Smooth muscle cell (in vitro differentiated cells): ENCODE measurements around the gene DIO3. TPM values are rescaled to one million over a fixed set of nuclear protein-coding genes. Genes with fewer than 3 reads are reported as not detected.

Source experiments
- DNase-seq: peaks from one replicate; lab custom pipeline; 2025; ENCODE audit not compliant: unreplicated experiment; lab: John Stamatoyannopoulos, UW
- H2AFZ ChIP-seq: fragments of 200-600 bp; sonication (generic); 2 replicates; pipeline ENCODE4 v1.6.0; 2016; ENCODE audit warnings: antibody characterized with exemption, low read depth, mild to moderate bottlenecking
- H3F3A ChIP-seq: fragments of 200-600 bp; sonication (generic); 2 replicates; pipeline ENCODE4 v1.6.0; 2017; ENCODE audit warnings: antibody characterized with exemption, low read depth
- H3K27ac ChIP-seq: fragments of 200-600 bp; sonication (generic); 2 replicates; pipeline ENCODE4 v1.5.1; 2016; ENCODE audit warnings: low read depth, mild to moderate bottlenecking
- H3K27me3 ChIP-seq: fragments of 200-600 bp; sonication (generic); 2 replicates; pipeline ENCODE4 v1.6.1; 2016; ENCODE audit warnings: low read depth, mild to moderate bottlenecking
- H3K36me3 ChIP-seq: fragments of 200-600 bp; sonication (generic); 2 replicates; pipeline ENCODE4 v1.5.1; 2016; ENCODE audit warnings: low read depth
- H3K4me1 ChIP-seq: fragments of 200-600 bp; sonication (generic); 2 replicates; pipeline ENCODE4 v1.5.1; 2016; ENCODE audit warnings: low read depth
- H3K4me2 ChIP-seq: fragments of 200-600 bp; sonication (generic); 2 replicates; pipeline ENCODE4 v1.6.0; 2016; ENCODE audit warnings: mild to moderate bottlenecking
- H3K4me3 ChIP-seq: fragments of 200-600 bp; sonication (generic); 2 replicates; pipeline ENCODE4 v1.5.1; 2016; ENCODE audit warnings: mild to moderate bottlenecking
- H3K79me2 ChIP-seq: fragments of 200-600 bp; sonication (generic); 2 replicates; pipeline ENCODE4 v1.6.0; 2016; ENCODE audit warnings: low read depth, mild to moderate bottlenecking
- H3K9ac ChIP-seq: fragments of 200-600 bp; sonication (generic); 2 replicates; pipeline ENCODE4 v1.6.0; 2016; ENCODE audit warnings: low read depth
- H3K9me3 ChIP-seq: fragments of 200-600 bp; sonication (generic); replicated peaks from 2 replicates; pipeline ENCODE4 v1.5.1; 2016; ENCODE audit warnings: low read depth
- H4K20me1 ChIP-seq: fragments of 200-600 bp; sonication (generic); 2 replicates; pipeline ENCODE4 v1.6.0; 2016; ENCODE audit warnings: low read depth
- WGBS: methylation state at CpG from one replicate; pipeline ENCODE4 v1.1.7; 2016; ENCODE audit warnings: low lambda C conversion rate; 5-methylcytosine and 5-hydroxymethylcytosine counted together
- polyA plus RNA-seq: library from polyadenylated mRNA; unstranded; fragments of >200 nt; fragmentation: Nextera tagmentation; extraction: Ambion mirVana; gene quantifications from 2 replicates; pipeline ENCODE4 v1.2.1, GENCODE V29; 2016
- total RNA-seq: library from RNA; depleted of rRNA; stranded (reverse); fragments of >200 nt; gene quantifications from 2 replicates; pipeline ENCODE4 v1.2.3, GENCODE V29; 2014
- TF ChIP-seq, protein P1 (sequence below): fragments of 200-600 bp; sonication (generic); IDR thresholded peaks from 2 replicates; pipeline ENCODE4 v1.5.1; 2017; ENCODE audit warnings: borderline replicate concordance, mild to moderate bottlenecking, antibody characterized with exemption; ENCODE audit not compliant: insufficient read depth, poor library complexity, severe bottlenecking

The DIO3 gene
- total and polyA plus RNA-seq, 2 experiments from 2014 or later, result 21.0 to 36.5 TPM

DNA sequence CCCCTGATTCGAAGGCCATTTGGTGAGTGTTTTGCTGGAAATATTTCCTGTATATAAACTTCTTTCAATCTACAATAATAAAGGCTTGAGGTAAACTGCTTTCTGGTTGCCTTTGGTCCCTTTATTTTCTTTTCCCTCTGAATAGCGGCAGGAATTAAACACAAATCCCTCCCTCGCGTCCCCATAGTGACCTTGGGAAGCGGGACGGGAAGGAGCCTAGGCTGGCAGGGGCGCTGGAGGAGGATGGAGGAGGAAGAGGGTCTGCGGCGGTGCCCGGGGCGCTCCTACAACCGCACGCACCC lies 2.0 kb downstream of the DIO3 start:
- H3K36me3 ChIP-seq, result no peaks in the 10 kb centered on the region
- H3K9ac ChIP-seq, result no peak overlapping the region
- WGBS, result 5% methylated on average over 13 of the region's 13 CpGs

DNA sequence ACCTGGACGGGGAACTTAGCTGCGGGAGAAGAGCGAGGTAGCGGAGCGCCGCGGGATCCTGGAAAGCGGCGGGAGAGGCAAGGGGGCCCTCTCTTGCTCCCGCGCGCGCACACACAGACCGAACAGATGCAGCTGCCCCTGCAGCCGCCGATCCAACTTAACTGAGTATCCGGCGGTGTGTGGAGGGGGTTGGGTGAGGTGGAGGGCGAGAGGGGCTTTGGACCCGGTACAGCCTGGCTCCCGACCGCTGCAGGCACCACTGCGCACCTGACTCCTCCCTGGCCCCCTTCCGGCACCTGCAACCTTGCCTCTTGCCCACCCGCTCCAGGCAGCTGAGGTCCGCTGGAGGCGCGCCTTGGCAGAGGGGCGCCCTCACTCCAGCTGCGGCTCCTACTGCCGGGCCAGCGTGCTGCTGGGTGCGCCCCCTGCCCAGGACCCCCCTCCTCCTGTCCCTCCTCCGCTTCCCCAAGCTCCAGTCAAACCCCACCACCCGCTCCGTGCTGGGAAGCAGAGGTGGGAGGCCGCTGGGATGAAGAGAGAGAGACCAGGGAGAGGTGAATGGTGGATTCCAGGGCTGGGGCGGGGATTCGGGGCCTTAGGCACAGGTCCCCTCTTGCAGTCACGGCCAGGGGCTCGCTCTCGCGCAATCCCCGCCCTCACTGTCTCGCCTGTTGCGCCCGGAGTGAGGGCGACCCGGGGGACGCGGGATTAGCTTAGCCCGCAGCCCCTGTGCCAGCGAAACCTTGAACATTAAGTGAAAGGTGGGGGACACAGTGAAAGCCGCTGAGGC lies 2.6 kb downstream of the DIO3 start:
- Histone ChIP-seq H3F3A (no peaks in the 10 kb centered on the region), H3K9ac (no peak overlapping the region), H3K79me2 (peaks cover 12% of the 10 kb centered on the region), H3K36me3 (no peaks in the 10 kb centered on the region), H4K20me1 (peaks cover 5% of the 10 kb centered on the region), H3K4me1 (peaks cover 23% of the 10 kb centered on the region), H3K27me3 (peaks cover 62% of the 10 kb centered on the region), H3K9me3 (no peaks in the 10 kb centered on the region), H3K4me2 (peak overlapping the region; percentile 90), H3K4me3 (peak overlapping the region; percentile 48), H2AFZ (no peak overlapping the region), H3K27ac (no peak overlapping the region)
- TF ChIP-seq, protein P1, sequence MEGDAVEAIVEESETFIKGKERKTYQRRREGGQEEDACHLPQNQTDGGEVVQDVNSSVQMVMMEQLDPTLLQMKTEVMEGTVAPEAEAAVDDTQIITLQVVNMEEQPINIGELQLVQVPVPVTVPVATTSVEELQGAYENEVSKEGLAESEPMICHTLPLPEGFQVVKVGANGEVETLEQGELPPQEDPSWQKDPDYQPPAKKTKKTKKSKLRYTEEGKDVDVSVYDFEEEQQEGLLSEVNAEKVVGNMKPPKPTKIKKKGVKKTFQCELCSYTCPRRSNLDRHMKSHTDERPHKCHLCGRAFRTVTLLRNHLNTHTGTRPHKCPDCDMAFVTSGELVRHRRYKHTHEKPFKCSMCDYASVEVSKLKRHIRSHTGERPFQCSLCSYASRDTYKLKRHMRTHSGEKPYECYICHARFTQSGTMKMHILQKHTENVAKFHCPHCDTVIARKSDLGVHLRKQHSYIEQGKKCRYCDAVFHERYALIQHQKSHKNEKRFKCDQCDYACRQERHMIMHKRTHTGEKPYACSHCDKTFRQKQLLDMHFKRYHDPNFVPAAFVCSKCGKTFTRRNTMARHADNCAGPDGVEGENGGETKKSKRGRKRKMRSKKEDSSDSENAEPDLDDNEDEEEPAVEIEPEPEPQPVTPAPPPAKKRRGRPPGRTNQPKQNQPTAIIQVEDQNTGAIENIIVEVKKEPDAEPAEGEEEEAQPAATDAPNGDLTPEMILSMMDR, result no peak
- DNase-seq, result no peak
- WGBS, result 4% methylated on average over 49 of the region's 54 CpGs

More for the DNA sequence above, 2.0 kb downstream of the DIO3 start:
- H3K4me3 ChIP-seq, result peak overlapping the region; percentile 48
- peak overlapping the region; percentile 90 for H3K4me2 ChIP-seq
- no peak overlapping the region for H3K27ac ChIP-seq
- no peak overlapping the region for H2AFZ ChIP-seq
- H3K79me2 ChIP-seq, result peaks cover 15% of the 10 kb centered on the region
- DNase-seq, result no peak
- peaks cover 9% of the 10 kb centered on the region for H4K20me1 ChIP-seq
- no peaks in the 10 kb centered on the region for H3F3A ChIP-seq
- peaks cover 62% of the 10 kb centered on the region for H3K27me3 ChIP-seq
- TF ChIP-seq, protein P1, result no peak
- no peaks in the 10 kb centered on the region for H3K9me3 ChIP-seq
- H3K4me1 ChIP-seq, result peaks cover 24% of the 10 kb centered on the region

DNA sequence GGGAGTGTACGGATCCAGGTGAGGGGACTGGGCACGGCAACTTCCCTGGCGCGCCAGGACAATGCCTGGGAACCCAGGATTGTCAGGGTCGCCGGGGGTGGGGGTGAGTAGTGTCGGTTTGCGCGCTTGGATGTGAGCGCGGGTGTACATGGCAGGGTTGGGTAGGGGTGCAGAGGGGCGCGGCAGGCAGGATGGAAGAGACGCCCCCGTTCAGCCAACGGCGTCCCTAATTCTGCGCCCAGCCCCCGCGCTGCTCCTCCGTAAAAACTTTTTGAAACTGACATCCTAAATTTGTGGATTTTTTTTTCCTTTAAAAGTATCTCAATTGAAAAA lies 3.1 kb downstream of the DIO3 start:
- 14% methylated on average over 21 of the region's 21 CpGs for WGBS
- no peaks in the 10 kb centered on the region for H4K20me1 ChIP-seq
- H3K79me2 ChIP-seq, result peaks cover 8% of the 10 kb centered on the region
- H3K9me3 ChIP-seq, result no peaks in the 10 kb centered on the region
- no peaks in the 10 kb centered on the region for H3F3A ChIP-seq
- no peak overlapping the region for H3K9ac ChIP-seq
- no peak overlapping the region for H3K27ac ChIP-seq
- no peak for DNase-seq
- peaks cover 62% of the 10 kb centered on the region for H3K27me3 ChIP-seq
- peak overlapping the region; percentile 48 for H3K4me3 ChIP-seq
- H3K4me2 ChIP-seq, result peak overlapping the region; percentile 90
- peak overlapping the region; percentile 25 for H2AFZ ChIP-seq
- no peaks in the 10 kb centered on the region for H3K36me3 ChIP-seq
- peaks cover 18% of the 10 kb centered on the region for H3K4me1 ChIP-seq
- TF ChIP-seq, protein P1, result no peak
